ENCODE data around the gene CMIP. TPM values are rescaled to one million over a fixed set of nuclear protein-coding genes. Genes with fewer than 3 reads are reported as not detected.

The CMIP gene
- total RNA-seq, 1 experiment from 2014 or later: 25.7 TPM

DNA sequence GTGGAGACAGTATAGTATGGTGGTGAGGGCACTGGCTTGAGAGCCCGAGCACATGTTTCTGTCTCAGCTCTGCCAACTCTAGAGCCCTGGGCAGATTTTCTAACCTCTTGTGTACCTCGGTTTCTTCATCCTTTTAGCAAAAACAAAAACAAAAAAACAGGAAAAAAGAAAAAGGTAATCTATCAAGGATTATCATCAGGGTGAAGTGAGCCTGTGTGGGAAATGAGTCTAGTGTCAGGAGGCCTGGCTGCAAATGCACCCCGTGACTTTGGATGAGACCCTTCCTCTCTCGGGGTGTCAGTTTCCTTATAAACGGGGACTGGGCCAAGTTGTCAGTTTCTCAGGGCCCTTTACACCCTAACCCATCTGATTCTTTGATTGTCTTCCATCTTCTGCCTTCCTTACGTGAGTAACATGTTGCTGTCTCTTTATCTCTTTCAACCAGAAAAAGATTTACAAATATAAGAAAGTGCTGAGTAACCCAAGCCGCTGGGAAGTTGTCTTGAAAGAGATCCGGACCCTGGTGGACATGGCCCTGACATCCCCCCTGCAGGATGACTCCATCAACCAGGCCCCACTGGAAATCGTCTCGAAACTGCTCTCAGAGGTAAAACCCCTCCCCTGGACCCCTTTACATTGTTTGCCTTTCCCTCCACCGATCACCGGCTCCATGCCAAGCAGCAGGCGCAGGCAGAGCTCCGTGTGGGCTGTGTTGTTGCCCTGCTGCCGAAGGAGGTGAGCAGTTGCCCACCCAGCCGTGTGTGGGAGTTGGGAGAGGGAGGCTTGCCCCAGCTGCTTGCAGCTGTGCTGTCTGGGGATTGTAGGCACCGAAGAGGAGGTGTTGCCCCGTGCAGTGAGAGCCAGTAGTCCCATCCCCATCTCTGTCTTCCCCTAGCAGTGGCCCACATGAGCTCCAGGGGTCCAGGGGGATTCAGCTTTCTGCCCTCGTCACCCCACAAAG lies 207.4 kb downstream of the CMIP start:
- Histone ChIP-seq H3K9ac (ENCODE audit: low read length) (no peak overlapping the region), H3K9me2 (replicated peaks; ENCODE audit: low read length) (no peaks in the 10 kb centered on the region), H3K4me2 (ENCODE audit: low read length) (no peak overlapping the region), H3K9me3 (ENCODE audit: low read length) (no peaks in the 10 kb centered on the region), H3K4me1 (ENCODE audit: insufficient read depth, low read length) (peaks cover 5% of the 10 kb centered on the region), H3K4me3 (ENCODE audit: low read length) (no peak overlapping the region), H3F3A (ENCODE audit: low read length, unreplicated experiment) (no peaks in the 10 kb centered on the region), H2AFZ (ENCODE audit: low read length) (no peak overlapping the region), H3K79me2 (ENCODE audit: low read length) (peaks cover 38% of the 10 kb centered on the region), H3K27ac (ENCODE audit: low read length) (no peak overlapping the region), H3K27me3 (ENCODE audit: low read length) (no peaks in the 10 kb centered on the region), H3K36me3 (ENCODE audit: low read depth, low read length) (peaks cover 11% of the 10 kb centered on the region; the same call in 1 of the 2 replicates), H4K20me1 (ENCODE audit: low read length) (0 out of 2 replicates have a peak, but pooled peaks cover 3% of the 10 kb centered on the region)
- BruUV-seq (replicated peaks): no TSS peak
- CTCF ChIA-PET: no interaction called here
- POLR2A ChIA-PET (ENCODE audit: unreplicated experiment): no interaction called here
- TF ChIP-seq EZH2phosphoT487 (IDR thresholded peaks at IDR 0.05; ENCODE audit: borderline replicate concordance, low read length) (no peak), EZH2 (IDR thresholded peaks at IDR 0.05; ENCODE audit: low read length, unreplicated experiment) (no peak)
- TF ChIP-seq, protein P1, sequence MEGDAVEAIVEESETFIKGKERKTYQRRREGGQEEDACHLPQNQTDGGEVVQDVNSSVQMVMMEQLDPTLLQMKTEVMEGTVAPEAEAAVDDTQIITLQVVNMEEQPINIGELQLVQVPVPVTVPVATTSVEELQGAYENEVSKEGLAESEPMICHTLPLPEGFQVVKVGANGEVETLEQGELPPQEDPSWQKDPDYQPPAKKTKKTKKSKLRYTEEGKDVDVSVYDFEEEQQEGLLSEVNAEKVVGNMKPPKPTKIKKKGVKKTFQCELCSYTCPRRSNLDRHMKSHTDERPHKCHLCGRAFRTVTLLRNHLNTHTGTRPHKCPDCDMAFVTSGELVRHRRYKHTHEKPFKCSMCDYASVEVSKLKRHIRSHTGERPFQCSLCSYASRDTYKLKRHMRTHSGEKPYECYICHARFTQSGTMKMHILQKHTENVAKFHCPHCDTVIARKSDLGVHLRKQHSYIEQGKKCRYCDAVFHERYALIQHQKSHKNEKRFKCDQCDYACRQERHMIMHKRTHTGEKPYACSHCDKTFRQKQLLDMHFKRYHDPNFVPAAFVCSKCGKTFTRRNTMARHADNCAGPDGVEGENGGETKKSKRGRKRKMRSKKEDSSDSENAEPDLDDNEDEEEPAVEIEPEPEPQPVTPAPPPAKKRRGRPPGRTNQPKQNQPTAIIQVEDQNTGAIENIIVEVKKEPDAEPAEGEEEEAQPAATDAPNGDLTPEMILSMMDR (conservative IDR thresholded peaks at IDR 0.05; ENCODE audit: low read depth, low read length): no peak
- ATAC-seq (no peak), DNase-seq (no peak)
- intact Hi-C loops (cut with micrococcal nuclease): no loop called here

DNA sequence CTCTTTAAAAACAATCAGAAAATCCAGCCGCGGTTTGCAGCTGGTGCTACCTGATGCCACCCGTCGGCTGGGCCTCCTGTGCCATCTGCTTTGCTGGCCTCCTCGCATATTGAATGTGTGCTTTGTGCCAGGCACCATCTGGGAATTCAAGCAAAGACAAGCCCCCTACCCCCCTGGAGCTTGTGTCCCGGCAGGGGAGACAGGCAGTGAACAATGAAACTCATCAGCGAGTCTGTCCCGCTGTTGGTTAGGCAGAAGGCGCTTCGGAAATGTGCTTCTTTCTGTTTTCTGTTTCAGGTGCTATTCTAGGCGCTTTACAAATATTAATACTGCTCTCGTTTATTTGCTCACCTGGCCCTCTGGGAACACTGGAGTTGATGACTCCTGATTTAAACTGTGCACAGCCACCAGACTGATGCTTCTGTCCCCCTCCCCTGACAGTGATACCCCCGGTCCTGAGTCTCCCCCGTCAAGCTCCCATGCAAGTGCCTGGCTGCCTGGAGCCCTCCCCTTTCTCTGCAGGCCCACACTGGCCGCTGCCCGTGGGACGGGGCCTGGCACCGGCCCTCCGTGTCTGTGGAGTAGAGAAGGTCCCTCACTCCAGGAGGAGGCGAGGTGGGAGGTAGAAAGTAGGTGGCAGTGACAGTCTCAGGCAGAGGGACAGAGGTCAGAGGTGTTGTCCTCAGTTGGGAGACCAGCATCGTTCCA lies 208.3 kb downstream of the CMIP start:
- Histone ChIP-seq H3K4me3 (ENCODE audit: low read length) (no peak overlapping the region), H3K36me3 (ENCODE audit: low read depth, low read length) (peaks cover 15% of the 10 kb centered on the region; the same call in 1 of the 2 replicates), H2AFZ (ENCODE audit: low read length) (no peak overlapping the region), H3K9me3 (ENCODE audit: low read length) (no peaks in the 10 kb centered on the region), H4K20me1 (ENCODE audit: low read length) (no peaks in the 10 kb centered on the region), H3K9me2 (replicated peaks; ENCODE audit: low read length) (no peaks in the 10 kb centered on the region), H3K27me3 (ENCODE audit: low read length) (no peaks in the 10 kb centered on the region), H3K79me2 (ENCODE audit: low read length) (peaks cover 33% of the 10 kb centered on the region), H3F3A (ENCODE audit: low read length, unreplicated experiment) (no peaks in the 10 kb centered on the region), H3K4me2 (ENCODE audit: low read length) (no peak overlapping the region), H3K4me1 (ENCODE audit: insufficient read depth, low read length) (no peaks in the 10 kb centered on the region), H3K27ac (ENCODE audit: low read length) (no peak overlapping the region), H3K9ac (ENCODE audit: low read length) (no peak overlapping the region)
- no peak for ATAC-seq
- no peak for TF ChIP-seq EZH2 (IDR thresholded peaks at IDR 0.05; ENCODE audit: low read length, unreplicated experiment)
- TF ChIP-seq, protein P1 (conservative IDR thresholded peaks at IDR 0.05; ENCODE audit: low read depth, low read length): no peak
- TF ChIP-seq EZH2phosphoT487 (IDR thresholded peaks at IDR 0.05; ENCODE audit: borderline replicate concordance, low read length): no peak
- CTCF ChIA-PET: no interaction called here
- POLR2A ChIA-PET (ENCODE audit: unreplicated experiment): no interaction called here
- no TSS peak for BruUV-seq (replicated peaks)
- intact Hi-C loops (cut with micrococcal nuclease): no loop called here
- no peak for DNase-seq
